ENCODE measurements around the gene RRAGC. TPM values are rescaled to one million over a fixed set of nuclear protein-coding genes. Genes with fewer than 3 reads are reported as not detected.
A peak's percentile ranks its signal among the peaks of the same experiment; 100 is the strongest.

RRAGC gene
- total and polyA plus RNA-seq, 9 of the 15 experiments (the other 6 are each of a cell fraction or from before 2014, with no cell fraction given): 3.9 to 16.9 (median 10.9) TPM

DNA sequence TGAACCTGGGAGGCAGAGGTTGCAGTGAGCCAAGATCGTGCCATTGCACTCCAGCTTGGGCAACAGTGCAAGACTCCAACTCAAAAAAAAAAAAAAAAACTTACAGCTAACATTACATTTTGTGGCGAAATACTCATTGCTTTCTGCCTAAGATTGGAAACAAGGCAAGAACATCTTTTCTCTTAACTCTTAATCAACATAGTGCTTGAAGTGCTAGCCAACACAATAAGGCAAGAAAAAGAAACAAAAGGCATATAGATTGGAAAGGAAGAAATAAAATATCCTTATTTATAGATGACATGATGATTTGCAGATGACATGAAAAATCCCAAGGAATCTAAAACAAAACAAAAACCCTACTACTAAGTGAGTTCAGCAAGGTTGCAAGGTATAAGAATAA lies 46.4 kb upstream of the RRAGC start (continued):
- TF ChIP-seq, protein P1, sequence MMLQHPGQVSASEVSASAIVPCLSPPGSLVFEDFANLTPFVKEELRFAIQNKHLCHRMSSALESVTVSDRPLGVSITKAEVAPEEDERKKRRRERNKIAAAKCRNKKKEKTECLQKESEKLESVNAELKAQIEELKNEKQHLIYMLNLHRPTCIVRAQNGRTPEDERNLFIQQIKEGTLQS (IDR thresholded peaks at IDR 0.05): no peak
- TF ChIP-seq, protein P1 (CRISPR knock-in tag; conservative IDR thresholded peaks at IDR 0.05): no peak
- TF ChIP-seq, protein P2, sequence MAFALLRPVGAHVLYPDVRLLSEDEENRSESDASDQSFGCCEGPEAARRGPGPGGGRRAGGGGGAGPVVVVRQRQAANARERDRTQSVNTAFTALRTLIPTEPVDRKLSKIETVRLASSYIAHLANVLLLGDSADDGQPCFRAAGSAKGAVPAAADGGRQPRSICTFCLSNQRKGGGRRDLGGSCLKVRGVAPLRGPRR (CRISPR knock-in tag; IDR thresholded peaks at IDR 0.05): no peak
- TF ChIP-seq, protein P3, sequence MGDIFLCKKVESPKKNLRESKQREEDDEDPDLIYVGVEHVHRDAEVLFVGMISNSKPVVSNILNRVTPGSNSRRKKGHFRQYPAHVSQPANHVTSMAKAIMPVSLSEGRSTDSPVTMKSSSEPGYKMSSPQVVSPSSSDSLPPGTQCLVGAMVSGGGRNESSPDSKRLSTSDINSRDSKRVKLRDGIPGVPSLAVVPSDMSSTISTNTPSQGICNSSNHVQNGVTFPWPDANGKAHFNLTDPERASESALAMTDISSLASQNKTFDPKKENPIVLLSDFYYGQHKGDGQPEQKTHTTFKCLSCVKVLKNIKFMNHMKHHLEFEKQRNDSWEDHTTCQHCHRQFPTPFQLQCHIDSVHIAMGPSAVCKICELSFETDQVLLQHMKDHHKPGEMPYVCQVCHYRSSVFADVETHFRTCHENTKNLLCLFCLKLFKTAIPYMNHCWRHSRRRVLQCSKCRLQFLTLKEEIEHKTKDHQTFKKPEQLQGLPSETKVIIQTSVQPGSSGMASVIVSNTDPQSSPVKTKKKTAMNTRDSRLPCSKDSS (IDR thresholded peaks at IDR 0.05; ENCODE audit: low read depth, partially characterized antibody): peak; percentile 82
- TF ChIP-seq PCBP2 (IDR thresholded peaks at IDR 0.05; ENCODE audit: low read depth, low read length, poor library complexity, severe bottlenecking) (no peak), TCFL5 (CRISPR knock-in tag; conservative IDR thresholded peaks at IDR 0.05) (no peak), CHD4 (IDR thresholded peaks at IDR 0.05; ENCODE audit: insufficient read depth, insufficient replicate concordance, low read depth, low read length, poor library complexity, severe bottlenecking) (no peak), TCF7L2 (IDR thresholded peaks at IDR 0.05; ENCODE audit: low read depth, low read length) (no peak), PHB2 (IDR thresholded peaks at IDR 0.05; ENCODE audit: low read depth) (no peak), ASH1L (IDR thresholded peaks at IDR 0.05; ENCODE audit: borderline replicate concordance, low read depth, partially characterized antibody) (no peak), BCOR (IDR thresholded peaks at IDR 0.05) (peak; percentile 71; the same call in 1 of the 2 replicates), GTF2E2 (tag; IDR thresholded peaks at IDR 0.05) (no peak)
- TF ChIP-seq, protein P4, sequence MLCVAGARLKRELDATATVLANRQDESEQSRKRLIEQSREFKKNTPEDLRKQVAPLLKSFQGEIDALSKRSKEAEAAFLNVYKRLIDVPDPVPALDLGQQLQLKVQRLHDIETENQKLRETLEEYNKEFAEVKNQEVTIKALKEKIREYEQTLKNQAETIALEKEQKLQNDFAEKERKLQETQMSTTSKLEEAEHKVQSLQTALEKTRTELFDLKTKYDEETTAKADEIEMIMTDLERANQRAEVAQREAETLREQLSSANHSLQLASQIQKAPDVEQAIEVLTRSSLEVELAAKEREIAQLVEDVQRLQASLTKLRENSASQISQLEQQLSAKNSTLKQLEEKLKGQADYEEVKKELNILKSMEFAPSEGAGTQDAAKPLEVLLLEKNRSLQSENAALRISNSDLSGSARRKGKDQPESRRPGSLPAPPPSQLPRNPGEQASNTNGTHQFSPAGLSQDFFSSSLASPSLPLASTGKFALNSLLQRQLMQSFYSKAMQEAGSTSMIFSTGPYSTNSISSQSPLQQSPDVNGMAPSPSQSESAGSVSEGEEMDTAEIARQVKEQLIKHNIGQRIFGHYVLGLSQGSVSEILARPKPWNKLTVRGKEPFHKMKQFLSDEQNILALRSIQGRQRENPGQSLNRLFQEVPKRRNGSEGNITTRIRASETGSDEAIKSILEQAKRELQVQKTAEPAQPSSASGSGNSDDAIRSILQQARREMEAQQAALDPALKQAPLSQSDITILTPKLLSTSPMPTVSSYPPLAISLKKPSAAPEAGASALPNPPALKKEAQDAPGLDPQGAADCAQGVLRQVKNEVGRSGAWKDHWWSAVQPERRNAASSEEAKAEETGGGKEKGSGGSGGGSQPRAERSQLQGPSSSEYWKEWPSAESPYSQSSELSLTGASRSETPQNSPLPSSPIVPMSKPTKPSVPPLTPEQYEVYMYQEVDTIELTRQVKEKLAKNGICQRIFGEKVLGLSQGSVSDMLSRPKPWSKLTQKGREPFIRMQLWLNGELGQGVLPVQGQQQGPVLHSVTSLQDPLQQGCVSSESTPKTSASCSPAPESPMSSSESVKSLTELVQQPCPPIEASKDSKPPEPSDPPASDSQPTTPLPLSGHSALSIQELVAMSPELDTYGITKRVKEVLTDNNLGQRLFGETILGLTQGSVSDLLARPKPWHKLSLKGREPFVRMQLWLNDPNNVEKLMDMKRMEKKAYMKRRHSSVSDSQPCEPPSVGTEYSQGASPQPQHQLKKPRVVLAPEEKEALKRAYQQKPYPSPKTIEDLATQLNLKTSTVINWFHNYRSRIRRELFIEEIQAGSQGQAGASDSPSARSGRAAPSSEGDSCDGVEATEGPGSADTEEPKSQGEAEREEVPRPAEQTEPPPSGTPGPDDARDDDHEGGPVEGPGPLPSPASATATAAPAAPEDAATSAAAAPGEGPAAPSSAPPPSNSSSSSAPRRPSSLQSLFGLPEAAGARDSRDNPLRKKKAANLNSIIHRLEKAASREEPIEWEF (CRISPR knock-in tag; IDR thresholded peaks at IDR 0.05): no peak
- TF ChIP-seq, protein P5, sequence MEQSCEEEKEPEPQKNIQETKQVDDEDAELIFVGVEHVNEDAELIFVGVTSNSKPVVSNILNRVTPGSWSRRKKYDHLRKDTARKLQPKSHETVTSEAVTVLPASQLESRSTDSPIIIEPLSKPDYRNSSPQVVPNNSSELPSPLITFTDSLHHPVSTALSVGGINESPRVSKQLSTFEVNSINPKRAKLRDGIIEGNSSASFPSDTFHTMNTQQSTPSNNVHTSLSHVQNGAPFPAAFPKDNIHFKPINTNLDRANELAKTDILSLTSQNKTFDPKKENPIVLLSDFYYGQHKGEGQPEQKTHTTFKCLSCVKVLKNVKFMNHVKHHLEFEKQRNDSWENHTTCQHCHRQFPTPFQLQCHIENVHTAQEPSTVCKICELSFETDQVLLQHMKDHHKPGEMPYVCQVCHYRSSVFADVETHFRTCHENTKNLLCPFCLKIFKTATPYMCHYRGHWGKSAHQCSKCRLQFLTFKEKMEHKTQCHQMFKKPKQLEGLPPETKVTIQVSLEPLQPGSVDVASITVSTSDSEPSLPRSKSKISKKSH (CRISPR knock-in tag; IDR thresholded peaks at IDR 0.05): no peak
- TF ChIP-seq, protein P6, sequence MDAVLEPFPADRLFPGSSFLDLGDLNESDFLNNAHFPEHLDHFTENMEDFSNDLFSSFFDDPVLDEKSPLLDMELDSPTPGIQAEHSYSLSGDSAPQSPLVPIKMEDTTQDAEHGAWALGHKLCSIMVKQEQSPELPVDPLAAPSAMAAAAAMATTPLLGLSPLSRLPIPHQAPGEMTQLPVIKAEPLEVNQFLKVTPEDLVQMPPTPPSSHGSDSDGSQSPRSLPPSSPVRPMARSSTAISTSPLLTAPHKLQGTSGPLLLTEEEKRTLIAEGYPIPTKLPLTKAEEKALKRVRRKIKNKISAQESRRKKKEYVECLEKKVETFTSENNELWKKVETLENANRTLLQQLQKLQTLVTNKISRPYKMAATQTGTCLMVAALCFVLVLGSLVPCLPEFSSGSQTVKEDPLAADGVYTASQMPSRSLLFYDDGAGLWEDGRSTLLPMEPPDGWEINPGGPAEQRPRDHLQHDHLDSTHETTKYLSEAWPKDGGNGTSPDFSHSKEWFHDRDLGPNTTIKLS (IDR thresholded peaks at IDR 0.05; ENCODE audit: borderline replicate concordance, low read depth): no peak
